Measurements from ENCODE around the gene TAF10. TPM values are rescaled to one million over a fixed set of nuclear protein-coding genes. Genes with fewer than 3 reads are reported as not detected.

TAF10 gene
- total RNA-seq, 3 donors from 2014 or later = 84.0 to 135 (median 115) TPM

DNA sequence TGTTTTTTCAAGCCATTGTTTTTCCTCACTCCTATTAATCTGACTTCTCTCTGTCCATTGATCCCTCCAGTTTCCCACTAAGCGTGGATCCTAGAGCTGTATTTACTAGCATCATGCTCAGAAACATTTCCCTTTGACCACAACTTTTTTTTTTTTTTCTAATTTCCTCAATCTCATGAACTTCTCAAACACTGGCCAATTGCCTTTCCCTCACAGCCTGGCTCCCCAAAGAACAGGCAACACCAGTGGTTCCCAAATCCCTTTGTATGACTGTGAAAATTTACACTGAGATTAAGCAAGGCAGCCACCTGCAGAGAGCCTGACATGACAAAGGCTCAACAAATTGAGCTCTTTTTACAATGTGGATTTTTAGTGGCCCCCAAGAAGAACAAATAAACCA is 8.6 kb upstream of the TAF10 start:
- Histone ChIP-seq H3K4me3 (no peak overlapping the region), H3K4me1 (ENCODE audit: low read depth) (peaks cover 9% of the 10 kb centered on the region), H3K9me3 (no peaks in the 10 kb centered on the region), H3K36me3 (ENCODE audit: low read depth) (no peaks in the 10 kb centered on the region)
- TF ChIP-seq CTCF (IDR thresholded peaks at IDR 0.05) = no peak
- ATAC-seq (no peak), DNase-seq (no peak)
- intact Hi-C loops (cut with DNase I, micrococcal nuclease) = no loop called here

DNA sequence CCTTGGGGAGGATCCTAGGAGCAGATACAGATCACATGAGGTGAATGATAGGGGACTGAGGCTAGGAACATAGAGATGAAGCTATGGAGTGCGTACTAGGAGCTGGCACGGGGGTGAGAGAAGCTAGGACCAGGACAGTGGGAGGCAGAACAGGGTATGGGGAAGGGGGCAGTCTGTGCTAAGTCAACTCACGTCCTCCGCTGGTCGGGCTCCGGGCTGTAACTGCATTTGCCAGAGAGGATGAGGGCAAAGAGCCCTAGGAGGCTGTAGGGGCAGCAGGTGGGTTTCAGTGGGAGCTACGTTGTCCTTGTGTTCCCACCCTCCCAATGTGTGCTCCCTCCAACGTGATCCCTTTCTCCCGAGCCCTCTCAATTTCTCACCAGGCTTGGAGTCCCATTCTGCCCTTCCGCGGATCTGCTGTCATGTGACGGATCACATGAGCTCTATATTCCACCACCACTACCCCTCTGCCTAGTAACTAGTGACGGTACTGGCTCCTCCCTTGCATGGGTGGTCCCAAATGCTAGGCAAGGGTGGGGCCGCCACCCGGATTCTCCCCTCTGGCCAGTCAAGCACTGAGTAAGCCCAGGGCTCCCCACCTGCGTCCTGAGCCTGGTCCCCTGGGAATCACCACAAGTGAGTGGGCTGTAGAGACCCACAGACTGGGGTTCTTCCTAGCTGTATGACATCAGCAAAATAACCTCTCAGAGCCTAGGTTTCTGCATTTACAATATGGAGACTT is 7.2 kb upstream of the TAF10 start, which contains the start of gene TPP1:
Gene TPP1 (minus strand): TSS at position 419 of the 742 bp plus-strand sequence. CDS start 22 bp downstream, at position 397.
- H3K36me3 ChIP-seq (ENCODE audit: low read depth) = no peaks in the 10 kb centered on the region
- intact Hi-C loops (cut with DNase I, micrococcal nuclease) = no loop called here
- peaks cover 9% of the 10 kb centered on the region for H3K4me1 ChIP-seq (ENCODE audit: low read depth)
- peak within 1 kb of the TSS; percentile 50 for H3K4me3 ChIP-seq
- H3K9me3 ChIP-seq = no peaks in the 10 kb centered on the region
- TF ChIP-seq CTCF (IDR thresholded peaks at IDR 0.05) = no peak
- ATAC-seq = peak; percentile 96
- DNase-seq = peak; percentile 90 to 98 (median 91)

DNA sequence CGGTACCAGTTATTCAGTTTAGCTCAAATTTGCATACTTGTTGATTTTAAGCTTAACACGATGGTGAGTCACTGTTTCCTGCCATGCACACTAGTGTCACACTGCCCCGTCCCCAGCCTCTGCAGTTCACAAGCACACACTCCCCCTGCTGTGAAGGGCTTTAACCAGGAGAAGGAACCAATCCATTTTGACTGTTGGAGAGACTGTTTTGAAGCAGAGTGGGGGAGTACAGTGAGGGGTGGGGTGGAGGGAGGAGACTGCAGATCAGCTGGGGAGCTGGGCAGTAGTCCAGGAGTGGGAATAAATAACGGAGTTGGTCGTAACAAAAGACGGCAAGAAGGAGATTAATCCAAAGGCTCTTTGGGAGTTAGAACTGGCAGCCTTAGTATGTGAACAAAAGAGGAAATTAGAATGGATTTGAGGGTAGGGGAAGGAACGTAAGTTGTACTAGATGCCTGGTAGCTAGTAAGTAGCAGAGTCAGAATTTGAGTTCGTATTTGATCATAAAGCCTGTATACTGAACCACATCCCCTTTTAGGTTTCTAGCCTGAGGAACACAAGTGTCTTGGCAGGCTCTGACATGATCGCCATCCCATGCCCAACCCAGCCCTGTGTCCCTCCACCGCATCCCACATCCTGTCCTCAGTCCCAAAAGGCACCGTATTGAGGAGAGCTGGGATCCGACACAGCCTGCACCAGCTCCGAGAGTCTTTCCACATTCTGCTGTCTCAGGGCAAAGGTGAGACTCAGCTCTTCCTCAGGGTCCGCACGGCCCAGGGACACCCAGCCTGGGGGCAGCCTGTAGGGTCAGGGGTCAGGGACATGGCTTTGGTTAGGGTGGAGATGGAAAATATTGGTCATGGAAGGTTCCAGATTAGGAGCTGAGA is 6.3 kb upstream of the TAF10 start:
- intact Hi-C loops (cut with DNase I, micrococcal nuclease) = no loop called here
- peak; percentile 41 for ATAC-seq
- Histone ChIP-seq H3K4me3 (peak overlapping the region; percentile 50), H3K4me1 (ENCODE audit: low read depth) (peaks cover 9% of the 10 kb centered on the region), H3K9me3 (no peaks in the 10 kb centered on the region), H3K36me3 (ENCODE audit: low read depth) (no peaks in the 10 kb centered on the region)
- peak; percentile 49 to 65 (median 54) for DNase-seq
- TF ChIP-seq CTCF (IDR thresholded peaks at IDR 0.05) = no peak

DNA sequence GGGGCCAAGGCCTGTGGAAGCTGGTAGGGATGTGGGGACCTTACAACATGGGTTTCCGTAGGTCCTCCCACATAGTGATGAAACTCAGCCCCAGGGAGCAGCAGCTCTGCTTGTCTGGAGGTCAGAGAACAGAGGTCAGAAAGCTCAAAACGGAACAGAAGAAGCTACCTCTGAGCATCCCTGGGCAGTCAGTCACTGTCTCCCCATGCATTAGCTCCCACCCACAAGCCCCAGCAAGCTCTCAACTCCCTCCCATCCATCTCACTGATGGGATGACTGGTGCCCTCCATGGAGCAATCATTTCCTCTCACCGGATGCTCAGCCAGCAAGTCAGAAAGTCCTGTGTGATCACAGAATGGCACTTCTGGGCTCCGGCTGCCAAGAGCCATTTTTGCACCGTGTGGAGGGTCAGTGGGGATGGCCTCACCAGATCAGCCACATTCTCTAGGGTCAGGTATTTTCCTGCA is 5.3 kb upstream of the TAF10 start:
- intact Hi-C loops (cut with DNase I, micrococcal nuclease) = no loop called here
- DNase-seq (no peak), ATAC-seq (no peak)
- no peak for TF ChIP-seq CTCF (IDR thresholded peaks at IDR 0.05)
- Histone ChIP-seq H3K9me3 (no peaks in the 10 kb centered on the region), H3K4me1 (ENCODE audit: low read depth) (peaks cover 9% of the 10 kb centered on the region), H3K4me3 (no peak overlapping the region), H3K36me3 (ENCODE audit: low read depth) (no peaks in the 10 kb centered on the region)

DNA sequence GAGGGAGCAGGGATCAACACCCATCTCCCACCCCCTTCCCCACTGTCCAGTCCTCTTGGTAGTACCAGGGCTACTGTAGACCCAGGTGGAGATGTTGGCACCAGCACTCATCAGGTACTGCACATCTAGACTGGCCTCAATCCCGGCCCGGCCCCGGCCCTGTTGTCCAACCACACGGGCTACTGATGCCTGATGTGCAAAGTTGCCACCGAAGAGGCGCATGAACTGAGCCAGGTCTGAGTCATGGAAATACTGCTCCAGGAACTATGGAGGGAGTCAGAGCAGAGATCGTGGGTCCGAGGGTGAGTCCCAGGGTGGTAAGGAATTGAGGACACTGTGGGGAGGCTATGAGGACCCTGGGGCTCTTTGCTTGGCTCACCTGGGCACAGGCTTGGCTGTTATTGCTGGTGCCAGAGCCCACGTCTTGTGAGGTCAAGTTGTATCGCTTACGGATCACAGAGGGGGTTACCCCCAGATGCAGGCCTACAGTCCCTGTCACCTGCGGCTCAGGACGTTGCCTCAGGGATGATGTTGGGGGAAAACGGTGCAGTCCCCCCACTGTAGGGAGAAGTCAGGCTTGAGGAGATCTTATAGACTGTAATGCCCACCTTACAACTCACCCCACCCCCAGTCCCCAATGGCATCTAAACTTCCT is 4.7 kb upstream of the TAF10 start:
- Histone ChIP-seq H3K4me1 (ENCODE audit: low read depth) (peaks cover 9% of the 10 kb centered on the region), H3K9me3 (no peaks in the 10 kb centered on the region), H3K36me3 (ENCODE audit: low read depth) (no peaks in the 10 kb centered on the region), H3K4me3 (no peak overlapping the region)
- ATAC-seq (no peak), DNase-seq (no peak)
- intact Hi-C loops (cut with DNase I, micrococcal nuclease) = no loop called here
- no peak for TF ChIP-seq CTCF (IDR thresholded peaks at IDR 0.05)

All from mucosa of descending colon (tissue), 3 donors.